T-helper 1 cell (primary cell): Measurements from ENCODE around the gene SLFN5.
A peak's percentile ranks its signal among the peaks of the same experiment; 100 is the strongest.
"Not testable (repeated sequence)": the region's sequence is repeated elsewhere in the genome, so short reads cannot be mapped to it uniquely, and the experiment has no call there.

Source experiments
- DNase-seq, 5 donors: peaks; one replicate each; pipeline ENCODE4 v3.0.0-alpha.2; 2012 to 2020

The SLFN5 gene

GRCh38 chr17:35242158-35242804 lies 591 bp upstream of the SLFN5 start:
- DNase-seq, result peak; percentile 67 to 95 (median 80)

GRCh38 chr17:35243561-35244340 lies 879 bp downstream of the SLFN5 start:
- DNase-seq, result peak in 4 of 5 donors; percentile 23 to 71 (median 28)

GRCh38 chr17:35244341-35245195 lies 1.7 kb downstream of the SLFN5 start:
- peak; percentile 55 to 93 (median 75) for DNase-seq

GRCh38 chr17:35245196-35245486 lies 2.3 kb downstream of the SLFN5 start:
- DNase-seq, result peak in 1 of 5 donors; percentile 41

GRCh38 chr17:35252651-35253050 lies 9.8 kb downstream of the SLFN5 start:
- DNase-seq, result no peak

- no peak for DNase-seq
These were observed 11.4 kb downstream of the SLFN5 start for GRCh38 chr17:35254107-35254773.

GRCh38 chr17:35255316-35255715 lies 12.4 kb downstream of the SLFN5 start:
- DNase-seq, result no peak

- DNase-seq, result no peak
These were observed 13.8 kb downstream of the SLFN5 start for GRCh38 chr17:35256629-35257028.

GRCh38 chr17:35257208-35257659 lies 14.4 kb downstream of the SLFN5 start:
- DNase-seq, result no peak

GRCh38 chr17:35259001-35259400 lies 16.1 kb downstream of the SLFN5 start:
- no peak for DNase-seq

GRCh38 chr17:35265071-35265470 lies 22.2 kb downstream of the SLFN5 start:
- no peak for DNase-seq

- DNase-seq, result no peak
These were observed 22.8 kb downstream of the SLFN5 start for GRCh38 chr17:35265566-35266141.

- DNase-seq, result not testable (repeated sequence)
These were observed 31.5 kb downstream of the SLFN5 start for GRCh38 chr17:35274167-35275066.

GRCh38 chr17:35278454-35278853 lies 35.6 kb downstream of the SLFN5 start:
- not testable (repeated sequence) for DNase-seq

GRCh38 chr17:35278876-35279275 lies 36.0 kb downstream of the SLFN5 start:
- DNase-seq, result not testable (repeated sequence)

GRCh38 chr17:35283767-35284166 lies 40.9 kb downstream of the SLFN5 start:
- DNase-seq, result no peak

- no peak for DNase-seq
These were observed 42.1 kb downstream of the SLFN5 start for GRCh38 chr17:35284955-35285354.

GRCh38 chr17:35286120-35286781 lies 43.4 kb downstream of the SLFN5 start:
- peak in 2 of 5 donors; percentile 5 to 12 for DNase-seq

- no peak for DNase-seq
These were observed 44.5 kb downstream of the SLFN5 start for GRCh38 chr17:35287286-35287811.

GRCh38 chr17:35289222-35289621 lies 46.4 kb downstream of the SLFN5 start:
- DNase-seq, result no peak
